HUES48 (cell line): ENCODE results near the gene TMEM269.
"Not testable (repeated sequence)": the region's sequence is repeated elsewhere in the genome, so short reads cannot be mapped to it uniquely, and the experiment has no call there.

Source experiments
- H3K27ac ChIP-seq: one replicate; pipeline ENCODE4 v1.7.0; 2013; ENCODE audit warnings: low read depth, low read length, inconsistent platforms
- H3K27me3 ChIP-seq: 2 replicates; pipeline ENCODE4 v1.6.1; 2013; ENCODE audit warnings: mild to moderate bottlenecking, low read length; ENCODE audit not compliant: control insufficient read depth, insufficient read depth
- H3K36me3 ChIP-seq: 2 replicates; pipeline ENCODE4 v1.6.1; 2013; ENCODE audit warnings: low read length; ENCODE audit not compliant: control insufficient read depth, insufficient read depth
- H3K4me1 ChIP-seq: 2 replicates; pipeline ENCODE4 v1.6.1; 2013; ENCODE audit warnings: mild to moderate bottlenecking, low read length; ENCODE audit not compliant: control insufficient read depth, insufficient read depth
- H3K4me3 ChIP-seq: 2 replicates; pipeline ENCODE4 v1.5.1; 2013; ENCODE audit warnings: mild to moderate bottlenecking, low read depth, low read length
- H3K9ac ChIP-seq: 2 replicates; pipeline ENCODE4 v1.6.1; 2013; ENCODE audit warnings: mild to moderate bottlenecking, low read depth, low read length, moderate library complexity
- H3K9me3 ChIP-seq: 2 replicates; pipeline ENCODE4 v1.6.1; 2013; ENCODE audit warnings: low read length; ENCODE audit not compliant: control insufficient read depth, insufficient read depth

The TMEM269 gene

DNA sequence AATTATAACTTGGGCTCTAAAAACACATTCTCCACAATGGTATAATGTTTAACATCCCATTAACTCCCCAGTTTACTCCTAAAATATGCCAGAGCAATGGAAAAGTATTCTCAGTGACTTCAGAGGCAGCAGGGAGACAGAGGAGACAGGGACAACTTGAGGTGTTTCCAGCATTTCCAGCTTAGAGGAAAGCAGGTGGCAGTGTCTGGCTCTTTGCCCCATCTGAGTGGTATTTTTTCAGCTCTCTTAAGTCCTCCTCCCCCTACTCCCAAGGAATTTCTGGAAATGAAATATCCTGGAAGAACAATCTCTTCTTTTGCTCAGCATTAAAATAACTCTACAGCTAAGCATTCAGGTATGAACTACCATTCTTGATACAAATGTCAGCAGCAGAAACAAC lies 21.4 kb downstream of the TMEM269 start:
- Histone ChIP-seq H3K36me3 (no peaks in the 10 kb centered on the region), H3K27ac (no peak overlapping the region), H3K4me3 (no peak overlapping the region), H3K9me3 (0 out of 2 replicates have a peak, but pooled peaks cover 6% of the 10 kb centered on the region), H3K4me1 (no peaks in the 10 kb centered on the region), H3K9ac (no peak overlapping the region), H3K27me3 (no peaks in the 10 kb centered on the region)

DNA sequence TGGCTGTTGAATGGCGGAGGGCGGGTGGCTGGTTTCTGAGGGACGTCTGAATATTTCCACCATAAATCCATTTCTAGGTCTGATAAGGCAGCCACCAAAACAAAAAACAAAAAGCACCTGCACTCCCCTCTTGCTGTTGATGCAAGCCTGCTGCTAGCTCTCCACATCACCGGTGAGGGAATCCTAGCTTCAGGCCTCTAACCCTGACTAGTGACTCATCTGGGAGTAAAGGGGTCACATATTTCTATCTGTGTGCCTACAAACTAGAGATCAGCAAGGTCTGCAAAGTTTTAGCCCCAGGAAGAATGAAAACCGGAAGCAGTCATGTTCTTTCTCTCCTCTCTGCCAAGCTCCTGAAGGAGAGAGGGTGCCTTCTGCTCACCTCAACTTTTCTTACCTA lies 21.8 kb downstream of the TMEM269 start:
- Histone ChIP-seq H3K9ac (no peak overlapping the region), H3K4me3 (no peak overlapping the region), H3K27ac (no peak overlapping the region), H3K36me3 (no peaks in the 10 kb centered on the region), H3K9me3 (0 out of 2 replicates have a peak, but pooled peaks cover 6% of the 10 kb centered on the region), H3K4me1 (no peaks in the 10 kb centered on the region), H3K27me3 (no peaks in the 10 kb centered on the region)

DNA sequence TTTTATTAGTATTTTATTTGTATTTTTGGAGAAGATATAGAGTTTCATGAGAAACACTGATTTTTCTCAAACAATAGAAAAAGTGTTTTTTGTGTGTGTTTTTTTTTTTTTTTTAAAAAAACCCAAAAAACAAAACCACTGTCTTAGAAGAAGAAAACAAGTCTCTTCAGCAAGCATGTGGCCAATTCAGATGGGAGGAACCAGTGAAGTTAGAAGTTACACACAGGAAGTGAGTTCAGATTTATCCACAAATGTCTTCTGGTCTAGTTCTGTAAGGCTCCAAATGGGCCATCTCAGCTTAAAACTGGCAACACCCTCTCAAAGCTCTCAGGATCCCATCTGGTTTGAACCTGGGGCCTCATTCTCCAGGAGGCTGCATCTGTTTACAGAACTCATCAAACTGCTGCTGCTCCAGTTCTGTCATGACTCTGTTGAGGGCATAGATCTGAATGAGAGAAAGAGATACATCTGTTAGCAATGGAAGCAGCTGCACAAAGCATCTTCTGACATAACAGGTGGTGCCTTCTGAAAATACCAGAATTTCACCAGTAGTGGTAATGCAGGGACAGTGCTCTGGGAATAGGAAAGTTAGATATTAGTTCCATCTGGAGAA lies 22.4 kb downstream of the TMEM269 start:
- Histone ChIP-seq H3K27ac (no peak overlapping the region), H3K4me1 (no peaks in the 10 kb centered on the region), H3K9me3 (0 out of 2 replicates have a peak, but pooled peaks cover 6% of the 10 kb centered on the region), H3K27me3 (no peaks in the 10 kb centered on the region), H3K4me3 (no peak overlapping the region), H3K36me3 (no peaks in the 10 kb centered on the region), H3K9ac (no peak overlapping the region)

DNA sequence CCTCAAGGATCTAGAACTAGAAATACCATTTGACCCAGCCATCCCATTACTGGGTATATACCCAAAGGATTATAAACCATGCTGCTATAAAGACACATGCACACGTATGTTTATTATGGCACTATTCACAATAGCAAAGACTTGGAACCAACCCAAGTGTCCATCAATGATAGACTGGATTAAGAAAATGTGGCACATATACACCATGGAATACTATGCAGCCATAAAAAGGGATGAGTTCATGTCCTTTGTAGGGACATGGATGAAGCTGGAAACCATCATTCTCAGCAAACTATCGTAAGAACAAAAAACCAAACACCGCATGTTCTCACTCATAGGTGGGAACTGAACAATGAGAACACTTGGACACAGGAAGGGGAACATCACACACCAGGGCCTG lies 30.0 kb downstream of the TMEM269 start:
- H3K27ac ChIP-seq, H3K27me3 ChIP-seq, H3K9ac ChIP-seq, H3K4me3 ChIP-seq, H3K36me3 ChIP-seq, H3K9me3 ChIP-seq, H3K4me1 ChIP-seq: not testable (repeated sequence)

DNA sequence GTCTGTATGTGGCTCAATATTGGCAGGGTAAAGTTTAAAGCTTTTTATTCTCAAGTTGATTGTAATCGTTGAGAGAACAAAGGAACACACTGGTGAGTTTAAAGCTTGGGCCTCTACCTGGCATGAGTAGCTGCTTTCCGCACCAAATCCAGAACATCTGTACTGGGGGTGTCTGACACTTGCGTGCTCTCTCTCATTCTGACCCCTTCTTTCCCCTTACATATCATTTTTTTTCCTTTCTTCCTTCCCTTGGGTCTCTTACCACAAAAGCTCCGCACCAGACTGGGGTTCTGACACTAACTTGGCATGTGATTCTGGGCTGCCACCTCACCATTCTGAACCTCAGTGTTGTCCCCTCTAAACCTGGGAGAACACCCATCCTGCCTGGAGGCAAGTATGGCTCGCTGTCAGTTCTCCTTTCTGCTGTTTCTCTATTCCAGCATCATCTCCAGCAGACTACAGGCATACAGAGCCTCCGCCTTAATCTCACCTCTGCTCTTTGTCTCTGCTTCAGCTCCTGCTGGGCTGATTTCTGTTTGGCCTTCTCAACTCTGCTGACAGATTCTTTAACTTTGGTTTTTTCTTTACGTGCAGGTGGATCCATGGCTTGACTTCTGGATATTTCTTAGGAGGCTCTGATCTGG lies 31.3 kb downstream of the TMEM269 start:
- Histone ChIP-seq H3K27ac (peak overlapping the region; percentile 100), H3K27me3 (no peaks in the 10 kb centered on the region)

DNA sequence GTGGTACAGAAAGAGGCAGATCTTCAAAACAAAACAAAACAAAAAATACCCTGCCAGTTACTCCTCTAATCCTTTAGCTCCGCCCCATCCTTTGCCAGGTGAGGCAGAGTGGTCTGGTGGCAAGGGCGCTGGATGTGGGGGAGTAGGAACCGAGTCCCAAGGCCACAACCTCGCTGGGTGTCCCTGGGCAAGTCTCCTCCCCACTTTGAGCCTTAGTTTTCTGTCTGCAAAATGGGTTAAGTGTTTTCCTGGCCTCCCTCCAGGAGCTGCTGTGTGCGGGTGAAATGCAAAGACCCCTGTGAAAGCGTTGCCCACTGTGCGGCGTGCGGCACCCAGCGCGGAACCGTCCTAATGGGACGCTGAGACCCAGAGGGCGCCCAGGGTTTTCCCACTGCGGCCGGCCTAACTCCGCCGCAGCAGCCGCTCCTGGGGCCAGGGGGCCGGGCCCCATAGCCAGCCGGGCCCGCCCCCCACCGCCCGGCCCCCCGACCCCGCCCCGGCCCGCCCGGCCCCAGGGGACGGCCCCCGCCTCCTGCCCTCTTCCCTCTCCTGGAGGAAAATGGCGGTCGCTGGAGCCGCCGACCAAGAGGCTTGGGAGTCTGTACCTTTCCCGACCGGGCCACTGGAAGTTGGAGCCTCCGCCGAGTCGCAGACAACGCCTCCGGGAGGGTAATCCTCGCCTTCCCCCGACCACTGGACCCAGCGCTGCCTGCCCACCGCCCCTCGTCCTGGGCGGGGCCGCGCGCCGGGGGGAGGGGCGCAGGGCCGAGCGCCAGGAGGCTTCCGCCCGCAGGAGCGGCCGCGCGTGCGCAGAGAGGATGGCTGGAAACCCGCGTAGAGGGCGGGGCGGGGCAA lies 32.0 kb downstream of the TMEM269 start, which contains the start of the genes ERMAP and SVBP:
Gene ERMAP (plus strand): TSS at position 538 of the 855 bp plus-strand sequence. CDS start 13,327 bp downstream, outside the sequence.
Gene SVBP (minus strand): TSS at position 813 of the 855 bp plus-strand sequence. CDS start 853 bp downstream, outside the sequence.
- peak within 1 kb of the TSS; percentile 91 for H3K4me3 ChIP-seq
- no peaks in the 10 kb centered on the region for H3K9me3 ChIP-seq
- no peaks in the 10 kb centered on the region for H3K36me3 ChIP-seq
- H3K4me1 ChIP-seq, result peaks cover 9% of the 10 kb centered on the region
- H3K9ac ChIP-seq, result peak within 1 kb of the TSS; percentile 99
- H3K27ac ChIP-seq, result peak within 1 kb of the TSS; percentile 100
- no peaks in the 10 kb centered on the region for H3K27me3 ChIP-seq

More for the DNA sequence above, 31.3 kb downstream of the TMEM269 start:
- Histone ChIP-seq H3K4me1 (peaks cover 9% of the 10 kb centered on the region), H3K36me3 (no peaks in the 10 kb centered on the region), H3K4me3 (peak overlapping the region; percentile 90), H3K9ac (peak overlapping the region; percentile 80; the same call in 1 of the 2 replicates), H3K9me3 (no peaks in the 10 kb centered on the region)

DNA sequence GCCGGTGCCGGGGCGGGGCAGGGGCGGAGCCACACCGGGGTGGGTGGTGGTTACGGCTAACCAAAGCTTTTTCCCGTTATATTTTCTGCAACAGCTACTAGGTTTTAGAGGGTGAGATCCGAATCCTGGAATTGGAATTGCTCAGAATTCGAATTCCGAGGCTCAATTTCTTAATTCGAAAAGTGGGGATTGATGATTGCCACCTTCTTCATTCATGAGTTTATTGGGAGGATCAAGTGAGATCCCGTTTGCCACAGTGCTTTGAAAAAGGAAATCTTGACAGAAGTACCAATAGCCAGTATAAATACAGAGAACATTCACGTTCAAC lies 32.6 kb downstream of the TMEM269 start:
- peak overlapping the region; percentile 100 for H3K27ac ChIP-seq

DNA sequence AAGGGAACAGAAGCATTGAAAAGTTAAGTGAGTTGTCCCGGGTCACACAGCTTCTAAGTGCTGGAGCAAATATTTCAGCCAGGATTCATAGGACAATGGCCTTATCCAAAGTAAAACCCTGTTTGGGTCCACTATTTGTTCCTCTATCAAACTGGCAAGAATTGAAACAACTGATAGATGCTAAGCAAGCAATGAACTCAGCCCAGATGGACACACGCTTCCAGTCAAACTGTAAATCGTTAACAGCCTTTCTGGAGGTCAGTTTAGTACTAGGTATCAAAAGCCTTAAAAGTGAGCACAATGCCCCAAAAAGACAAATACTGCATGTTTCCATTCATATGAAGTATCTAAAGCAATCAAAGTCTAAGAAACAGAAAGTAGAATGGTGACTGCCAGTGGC lies 33.2 kb downstream of the TMEM269 start:
- Histone ChIP-seq H3K4me3 (no peak overlapping the region), H3K9ac (no peak overlapping the region), H3K27ac (no peak overlapping the region), H3K27me3 (no peaks in the 10 kb centered on the region), H3K36me3 (no peaks in the 10 kb centered on the region), H3K4me1 (peaks cover 9% of the 10 kb centered on the region), H3K9me3 (no peaks in the 10 kb centered on the region)

More for the DNA sequence above, 32.6 kb downstream of the TMEM269 start:
- Histone ChIP-seq H3K9ac (no peak overlapping the region), H3K27me3 (no peaks in the 10 kb centered on the region), H3K9me3 (no peaks in the 10 kb centered on the region), H3K4me3 (peak overlapping the region; percentile 61), H3K4me1 (peaks cover 9% of the 10 kb centered on the region), H3K36me3 (no peaks in the 10 kb centered on the region)

DNA sequence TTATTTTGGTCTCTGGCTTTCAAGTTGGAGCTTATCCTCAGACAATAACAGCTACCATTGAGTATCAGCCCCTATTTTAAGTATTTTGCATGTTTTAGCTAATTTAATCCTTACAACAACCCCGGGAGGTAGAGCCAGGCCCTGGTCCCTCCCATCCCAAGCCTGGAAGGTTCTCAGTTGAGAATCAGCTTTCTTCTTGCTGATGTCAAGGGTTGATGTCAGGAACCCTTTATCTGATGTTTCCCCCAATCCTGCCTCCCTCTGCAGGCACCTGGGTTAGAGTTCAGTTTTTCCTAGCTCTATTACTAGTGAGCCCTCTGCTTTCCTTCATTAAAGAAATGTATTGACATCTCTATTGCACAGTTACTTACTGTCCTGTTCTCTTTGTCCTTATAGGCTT lies 36.0 kb downstream of the TMEM269 start:
- no peaks in the 10 kb centered on the region for H3K27me3 ChIP-seq
- no peak overlapping the region for H3K27ac ChIP-seq
- no peaks in the 10 kb centered on the region for H3K9me3 ChIP-seq
- no peak overlapping the region for H3K4me3 ChIP-seq
- peaks cover 7% of the 10 kb centered on the region for H3K4me1 ChIP-seq
- no peaks in the 10 kb centered on the region for H3K36me3 ChIP-seq
- H3K9ac ChIP-seq, result no peak overlapping the region

DNA sequence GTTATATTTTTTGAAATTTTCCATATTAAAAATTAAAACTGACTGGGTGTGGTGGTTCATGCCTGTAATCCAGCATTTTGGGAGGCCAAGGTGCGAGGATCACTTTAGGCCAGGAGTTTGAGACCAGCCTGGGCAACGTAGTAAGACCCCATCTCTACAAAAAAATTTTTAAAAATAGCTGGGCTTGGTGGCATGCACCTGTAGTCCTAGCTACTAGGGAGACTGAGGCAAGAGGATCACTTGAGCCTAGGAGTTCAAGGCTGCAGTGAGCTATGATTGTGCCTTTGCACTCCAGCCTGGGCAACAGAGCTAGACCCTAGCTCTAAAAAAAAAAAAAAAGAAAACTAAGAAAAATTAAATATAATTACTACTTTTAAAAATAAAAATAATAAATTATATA lies 36.9 kb downstream of the TMEM269 start:
- H3K4me1 ChIP-seq, result peaks cover 3% of the 10 kb centered on the region; the same call in 1 of the 2 replicates
- H3K9me3 ChIP-seq, result no peaks in the 10 kb centered on the region

More for the DNA sequence above, 36.9 kb downstream of the TMEM269 start:
- H3K9ac ChIP-seq, result no peak overlapping the region
- H3K36me3 ChIP-seq, result no peaks in the 10 kb centered on the region
- H3K27ac ChIP-seq, result no peak overlapping the region
- H3K4me3 ChIP-seq, result no peak overlapping the region
- no peaks in the 10 kb centered on the region for H3K27me3 ChIP-seq
